Non-pigmented ciliary epithelial cell (primary cell): ENCODE data around the gene ST6GALNAC6.

ENCODE experiments used
- DNase-seq: peaks from one replicate; pipeline ENCODE4 v3.0.0-alpha.2; 2010; ENCODE audit warnings: low read depth

ST6GALNAC6 gene

GRCh38 chr9:127916720-127917581 lies 17.5 kb upstream of the ST6GALNAC6 start, which contains the start of gene ST6GALNAC4:
ST6GALNAC4 (minus strand) TSS chr9:127917041; CDS start chr9:127916419, 622 bp downstream.
- no peak for DNase-seq

GRCh38 chr9:127915801-127916719 lies 16.7 kb upstream of the ST6GALNAC6 start:
- DNase-seq, result no peak

GRCh38 chr9:127915325-127915752 lies 15.9 kb upstream of the ST6GALNAC6 start:
- no peak for DNase-seq

- no peak for DNase-seq
These were observed 14.3 kb upstream of the ST6GALNAC6 start for GRCh38 chr9:127913682-127914081.

GRCh38 chr9:127912882-127913281 lies 13.5 kb upstream of the ST6GALNAC6 start:
- no peak for DNase-seq

- no peak for DNase-seq
These were observed 12.9 kb upstream of the ST6GALNAC6 start for GRCh38 chr9:127912296-127912695.

- no peak for DNase-seq
These were observed 11.3 kb upstream of the ST6GALNAC6 start for GRCh38 chr9:127910613-127911205.

GRCh38 chr9:127909839-127910273 lies 10.5 kb upstream of the ST6GALNAC6 start:
- no peak for DNase-seq

- no peak for DNase-seq
These were observed 9.2 kb upstream of the ST6GALNAC6 start for GRCh38 chr9:127908660-127908926.

- DNase-seq, result no peak
These were observed 8.7 kb upstream of the ST6GALNAC6 start for GRCh38 chr9:127907867-127908659.

GRCh38 chr9:127905788-127906191 lies 6.4 kb upstream of the ST6GALNAC6 start:
- DNase-seq, result no peak

- DNase-seq, result no peak
These were observed 5.8 kb upstream of the ST6GALNAC6 start for GRCh38 chr9:127905004-127905728.

GRCh38 chr9:127904561-127905003 lies 5.2 kb upstream of the ST6GALNAC6 start:
- DNase-seq, result no peak

GRCh38 chr9:127903557-127904475 lies 4.4 kb upstream of the ST6GALNAC6 start:
- no peak for DNase-seq

GRCh38 chr9:127898433-127899127 lies 823 bp downstream of the ST6GALNAC6 start:
- peak; percentile 67 for DNase-seq

GRCh38 chr9:127897193-127897692 lies 2.2 kb downstream of the ST6GALNAC6 start:
- DNase-seq, result peak; percentile 34

- no peak for DNase-seq
These were observed 2.8 kb downstream of the ST6GALNAC6 start for GRCh38 chr9:127896395-127897192.

GRCh38 chr9:127895811-127896210 lies 3.6 kb downstream of the ST6GALNAC6 start:
- no peak for DNase-seq
